ENCODE data around the gene PMS2. TPM values are rescaled to one million over a fixed set of nuclear protein-coding genes. Genes with fewer than 3 reads are reported as not detected.
A peak's percentile ranks its signal among the peaks of the same experiment; 100 is the strongest.
"Not testable (repeated sequence)": the region's sequence is repeated elsewhere in the genome, so short reads cannot be mapped to it uniquely, and the experiment has no call there.

The PMS2 gene
- polyA plus RNA-seq, 1 donor = 10.2 TPM

- no peak overlapping the region for H3K27ac ChIP-seq (ENCODE audit: low read length)
- no peak overlapping the region for H3K4me3 ChIP-seq (ENCODE audit: low read length)
- no peaks in the 10 kb centered on the region for H3K27me3 ChIP-seq (ENCODE audit: control insufficient read depth, insufficient read depth, low read length)
- H3K9me3 ChIP-seq (ENCODE audit: control insufficient read depth, low read depth, low read length) = no peaks in the 10 kb centered on the region
- H3K4me1 ChIP-seq (ENCODE audit: control insufficient read depth, insufficient read depth, low read length) = peaks cover 8% of the 10 kb centered on the region
- WGBS (ENCODE audit: insufficient coverage, low lambda C conversion rate) = no CpG with 5 or more reads among the region's 8 CpGs
- DNase-seq = no peak
- H3K36me3 ChIP-seq (ENCODE audit: control insufficient read depth, insufficient read depth, low read length) = peaks cover 53% of the 10 kb centered on the region
Observed at GRCh38 chr7:6016653-6016966, 7.8 kb upstream of the PMS2 start.

- peaks cover 48% of the 10 kb centered on the region for H3K36me3 ChIP-seq (ENCODE audit: control insufficient read depth, insufficient read depth, low read length)
- DNase-seq = no peak
Observed at GRCh38 chr7:6015917-6016652, 7.2 kb upstream of the PMS2 start.

DNA sequence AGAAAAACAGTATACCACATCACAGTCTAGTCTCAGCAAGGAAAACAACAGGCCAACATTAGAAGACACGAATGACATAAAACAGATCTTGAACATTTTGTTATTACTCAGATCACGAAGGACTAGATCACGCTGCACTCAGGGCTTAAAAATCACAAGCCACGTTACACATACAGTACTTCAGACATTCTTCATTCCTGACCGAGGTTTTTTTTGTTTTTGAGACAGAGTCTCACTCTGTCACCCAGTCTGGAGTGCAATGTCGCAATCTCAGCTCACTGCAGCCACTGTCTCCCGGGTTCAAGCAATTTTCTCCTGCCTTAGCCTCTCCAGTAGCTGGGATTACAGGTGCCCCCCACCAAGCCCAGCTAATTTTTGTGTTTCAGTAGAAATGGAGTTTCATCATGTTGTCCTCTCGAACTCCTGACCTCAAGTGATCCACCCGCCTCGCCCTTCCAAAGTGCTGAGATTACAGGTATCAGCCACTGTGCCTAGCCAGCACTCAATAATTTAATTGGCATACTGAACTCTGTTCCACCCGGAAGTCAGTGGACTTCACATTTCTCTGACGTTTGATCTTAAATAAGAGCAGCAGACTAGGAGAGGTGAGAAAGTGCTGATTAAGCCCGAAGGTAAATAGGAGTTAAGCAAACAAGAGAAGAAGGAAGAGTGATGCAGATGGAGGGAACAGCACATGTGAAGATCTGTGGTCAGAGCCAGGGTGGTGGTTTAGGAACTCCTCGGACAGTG, 3.7 kb upstream of the PMS2 start:
- H3K27ac ChIP-seq (ENCODE audit: low read length) = peak overlapping the region; percentile 87
- peaks cover 28% of the 10 kb centered on the region for H3K36me3 ChIP-seq (ENCODE audit: control insufficient read depth, insufficient read depth, low read length)
- no peak overlapping the region for H3K4me3 ChIP-seq (ENCODE audit: low read length)
- H3K4me1 ChIP-seq (ENCODE audit: control insufficient read depth, insufficient read depth, low read length) = peaks cover 8% of the 10 kb centered on the region
- WGBS (ENCODE audit: insufficient coverage, low lambda C conversion rate) = 50% methylated on average over 6 of the region's 14 CpGs
- peak; percentile 86 to 93 for DNase-seq
- no peaks in the 10 kb centered on the region for H3K27me3 ChIP-seq (ENCODE audit: control insufficient read depth, insufficient read depth, low read length)
- H3K9me3 ChIP-seq (ENCODE audit: control insufficient read depth, low read depth, low read length) = no peaks in the 10 kb centered on the region

More at GRCh38 chr7:6015917-6016652, 7.2 kb upstream of the PMS2 start:
- Histone ChIP-seq H3K27me3 (ENCODE audit: control insufficient read depth, insufficient read depth, low read length) (no peaks in the 10 kb centered on the region), H3K4me3 (ENCODE audit: low read length) (no peak overlapping the region), H3K27ac (ENCODE audit: low read length) (no peak overlapping the region), H3K9me3 (ENCODE audit: control insufficient read depth, low read depth, low read length) (no peaks in the 10 kb centered on the region), H3K4me1 (ENCODE audit: control insufficient read depth, insufficient read depth, low read length) (peaks cover 8% of the 10 kb centered on the region)
- WGBS (ENCODE audit: insufficient coverage, low lambda C conversion rate) = no CpG with 5 or more reads among the region's 8 CpGs

DNA sequence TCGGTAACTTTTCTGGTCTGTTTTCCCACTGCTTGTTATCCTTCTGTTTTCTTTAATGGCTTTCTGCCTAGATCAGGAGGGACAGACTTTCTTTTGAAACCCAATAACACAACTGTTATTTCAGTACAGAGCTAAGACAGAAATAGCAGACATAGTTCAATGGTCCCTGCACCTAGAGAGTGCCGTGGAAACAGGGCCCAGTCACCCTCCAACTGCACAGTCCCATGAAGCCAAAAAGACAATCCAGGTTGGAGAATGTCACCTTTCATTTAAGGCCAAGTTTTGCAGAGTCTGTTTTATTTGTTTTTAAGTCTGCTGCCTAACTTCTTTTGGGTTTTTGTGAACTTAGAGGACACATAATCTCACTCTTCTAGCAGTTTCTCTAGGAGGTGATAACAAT, 2.7 kb upstream of the PMS2 start:
- no peak for DNase-seq
- Histone ChIP-seq H3K36me3 (ENCODE audit: control insufficient read depth, insufficient read depth, low read length) (peaks cover 19% of the 10 kb centered on the region), H3K27ac (ENCODE audit: low read length) (peak overlapping the region; percentile 87), H3K4me3 (ENCODE audit: low read length) (no peak overlapping the region), H3K9me3 (ENCODE audit: control insufficient read depth, low read depth, low read length) (no peaks in the 10 kb centered on the region), H3K4me1 (ENCODE audit: control insufficient read depth, insufficient read depth, low read length) (peaks cover 8% of the 10 kb centered on the region), H3K27me3 (ENCODE audit: control insufficient read depth, insufficient read depth, low read length) (no peaks in the 10 kb centered on the region)
- WGBS (ENCODE audit: insufficient coverage, low lambda C conversion rate) = no CpG with 5 or more reads among the region's 2 CpGs

DNA sequence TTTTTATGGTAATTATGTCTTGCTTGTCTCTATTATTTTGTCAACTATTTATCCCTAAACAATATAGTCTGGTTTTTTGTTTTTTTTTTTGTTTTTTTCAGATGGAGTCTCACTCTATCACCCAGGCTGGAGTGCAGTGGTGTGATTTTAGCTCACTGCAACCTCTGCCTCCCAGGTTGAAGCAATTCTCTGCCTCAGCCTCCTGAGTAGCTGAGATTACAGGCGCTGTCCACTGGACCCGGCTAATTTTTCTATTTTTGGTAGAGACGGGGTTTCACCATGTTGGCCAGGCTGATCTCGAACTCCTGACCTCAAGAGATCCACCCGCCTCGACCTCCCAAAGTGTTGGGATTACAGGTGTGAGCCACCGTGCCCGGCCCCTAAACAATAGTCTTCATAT, 1.5 kb upstream of the PMS2 start:
- no CpG with 5 or more reads among the region's 8 CpGs for WGBS (ENCODE audit: insufficient coverage, low lambda C conversion rate)
- H3K4me1 ChIP-seq (ENCODE audit: control insufficient read depth, insufficient read depth, low read length); H3K36me3 ChIP-seq (ENCODE audit: control insufficient read depth, insufficient read depth, low read length); H3K9me3 ChIP-seq (ENCODE audit: control insufficient read depth, low read depth, low read length); H3K27ac ChIP-seq (ENCODE audit: low read length); H3K4me3 ChIP-seq (ENCODE audit: low read length); DNase-seq; H3K27me3 ChIP-seq (ENCODE audit: control insufficient read depth, insufficient read depth, low read length): not testable (repeated sequence)

- not testable (repeated sequence) for DNase-seq; H3K9me3 ChIP-seq (ENCODE audit: control insufficient read depth, low read depth, low read length); H3K27me3 ChIP-seq (ENCODE audit: control insufficient read depth, insufficient read depth, low read length); H3K36me3 ChIP-seq (ENCODE audit: control insufficient read depth, insufficient read depth, low read length); H3K4me1 ChIP-seq (ENCODE audit: control insufficient read depth, insufficient read depth, low read length); H3K27ac ChIP-seq (ENCODE audit: low read length)
- H3K4me3 ChIP-seq (ENCODE audit: low read length) = peak overlapping the region; percentile 78
- 100% methylated on average over 1 of the region's 27 CpGs for WGBS (ENCODE audit: insufficient coverage, low lambda C conversion rate)
Observed at GRCh38 chr7:6007835-6008590, 836 bp downstream of the PMS2 start.

GRCh38 chr7:6007386-6007785, 1.5 kb downstream of the PMS2 start:
- Histone ChIP-seq H3K27ac (ENCODE audit: low read length) (no peak overlapping the region), H3K4me1 (ENCODE audit: control insufficient read depth, insufficient read depth, low read length) (peaks cover 2% of the 10 kb centered on the region), H3K27me3 (ENCODE audit: control insufficient read depth, insufficient read depth, low read length) (no peaks in the 10 kb centered on the region), H3K9me3 (ENCODE audit: control insufficient read depth, low read depth, low read length) (no peaks in the 10 kb centered on the region), H3K36me3 (ENCODE audit: control insufficient read depth, insufficient read depth, low read length) (peaks cover 9% of the 10 kb centered on the region), H3K4me3 (ENCODE audit: low read length) (no peak overlapping the region)
- no peak for DNase-seq
- WGBS (ENCODE audit: insufficient coverage, low lambda C conversion rate) = 67% methylated on average over 1 of the region's 4 CpGs

DNA sequence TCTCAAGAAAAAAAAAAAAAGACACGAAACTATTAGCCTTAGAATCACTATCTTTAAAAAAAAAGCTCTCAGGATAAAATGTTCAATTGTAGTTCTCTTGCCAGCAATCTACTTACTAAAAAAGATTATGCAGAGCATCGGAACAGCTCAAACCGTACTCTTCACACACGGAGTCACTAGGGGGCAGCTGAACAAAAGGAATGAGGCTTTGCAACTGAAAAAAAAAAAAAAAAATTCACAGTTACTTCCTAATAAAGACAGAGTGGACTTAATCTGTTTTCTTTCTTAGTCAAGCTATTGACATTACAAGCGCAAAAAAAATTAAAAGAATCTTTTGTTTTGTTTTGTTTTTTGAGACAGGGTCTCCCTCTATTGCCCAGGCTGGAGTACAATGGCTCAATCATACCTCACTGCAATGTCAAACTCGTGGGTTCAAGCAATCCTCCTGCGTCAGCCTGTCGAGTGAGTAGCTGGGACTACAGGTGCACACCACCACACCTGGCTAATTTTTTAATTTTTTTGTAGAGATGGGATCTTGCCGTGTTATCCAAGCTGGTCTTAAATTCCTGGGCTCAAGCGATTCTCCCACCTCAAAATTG, 11.5 kb downstream of the PMS2 start:
- Histone ChIP-seq H3K27ac (ENCODE audit: low read length) (no peak overlapping the region), H3K4me1 (ENCODE audit: control insufficient read depth, insufficient read depth, low read length) (no peaks in the 10 kb centered on the region), H3K27me3 (ENCODE audit: control insufficient read depth, insufficient read depth, low read length) (no peaks in the 10 kb centered on the region), H3K36me3 (ENCODE audit: control insufficient read depth, insufficient read depth, low read length) (peaks cover 37% of the 10 kb centered on the region), H3K9me3 (ENCODE audit: control insufficient read depth, low read depth, low read length) (no peaks in the 10 kb centered on the region), H3K4me3 (ENCODE audit: low read length) (no peak overlapping the region)
- peak; percentile 37 to 51 for DNase-seq
- WGBS (ENCODE audit: insufficient coverage, low lambda C conversion rate) = 100% methylated on average over 1 of the region's 10 CpGs

DNA sequence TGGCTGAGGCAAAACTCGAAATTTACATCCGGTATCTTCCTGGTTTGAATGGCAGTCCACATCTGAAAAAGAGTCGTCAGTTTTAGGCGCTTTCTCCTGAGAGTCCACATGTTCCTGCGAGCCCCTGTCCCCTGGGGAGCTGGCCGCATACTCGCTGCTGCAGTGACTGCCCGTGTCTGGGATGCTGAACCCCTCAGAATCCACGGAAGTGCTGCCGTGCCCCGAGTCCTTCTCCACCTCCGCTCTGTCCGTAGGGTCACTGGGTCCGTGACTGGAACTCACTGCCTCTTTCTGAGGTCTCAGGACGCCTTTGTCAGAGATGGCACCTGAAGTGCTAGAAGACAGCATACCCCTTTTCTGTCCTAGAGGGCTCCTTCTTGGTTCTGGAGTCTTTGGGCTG, 21.8 kb downstream of the PMS2 start:
- DNase-seq; H3K4me3 ChIP-seq (ENCODE audit: low read length); H3K27ac ChIP-seq (ENCODE audit: low read length); H3K9me3 ChIP-seq (ENCODE audit: control insufficient read depth, low read depth, low read length); H3K27me3 ChIP-seq (ENCODE audit: control insufficient read depth, insufficient read depth, low read length); H3K4me1 ChIP-seq (ENCODE audit: control insufficient read depth, insufficient read depth, low read length): not testable (repeated sequence)
- no CpG with 5 or more reads among the region's 15 CpGs for WGBS (ENCODE audit: insufficient coverage, low lambda C conversion rate)
- H3K36me3 ChIP-seq (ENCODE audit: control insufficient read depth, insufficient read depth, low read length) = peaks cover 22% of the 10 kb centered on the region

DNA sequence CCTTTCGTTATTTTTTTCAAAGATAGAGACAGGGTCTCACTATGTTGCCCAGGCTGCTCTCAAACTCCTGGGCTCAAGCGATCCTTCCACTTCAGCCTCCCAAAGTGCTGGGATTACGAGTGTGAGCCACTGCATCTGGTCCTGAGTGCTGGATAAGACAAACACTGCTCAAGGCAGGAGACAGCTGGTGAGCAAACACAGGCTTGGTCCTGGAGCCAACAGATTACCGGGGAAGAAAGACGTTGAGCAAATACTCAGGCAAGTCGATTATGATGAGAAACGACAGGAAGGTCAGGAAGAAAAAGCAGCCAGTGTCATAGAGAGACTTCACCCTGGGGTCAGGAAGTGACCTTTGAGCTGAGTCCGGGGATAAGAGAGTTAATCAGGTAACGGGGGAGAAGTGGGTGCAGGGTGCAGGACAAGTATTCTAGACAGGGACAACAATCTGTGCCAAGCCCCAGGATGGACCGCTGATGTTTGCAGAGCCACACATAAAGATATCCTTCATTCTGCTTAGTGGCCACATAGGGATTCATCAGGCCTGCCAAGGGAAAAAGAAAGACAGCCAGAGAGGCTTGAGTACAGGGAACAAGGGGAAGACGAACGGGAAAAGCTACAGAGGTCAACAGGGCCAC, 29.1 kb downstream of the PMS2 start:
- not testable (repeated sequence) for DNase-seq; H3K9me3 ChIP-seq (ENCODE audit: control insufficient read depth, low read depth, low read length); H3K27ac ChIP-seq (ENCODE audit: low read length); H3K4me1 ChIP-seq (ENCODE audit: control insufficient read depth, insufficient read depth, low read length); H3K36me3 ChIP-seq (ENCODE audit: control insufficient read depth, insufficient read depth, low read length); H3K4me3 ChIP-seq (ENCODE audit: low read length); H3K27me3 ChIP-seq (ENCODE audit: control insufficient read depth, insufficient read depth, low read length)
- WGBS (ENCODE audit: insufficient coverage, low lambda C conversion rate) = no CpG with 5 or more reads among the region's 12 CpGs

Measured in large intestine (tissue), 3 donors.